ENCODE measurements around the gene SLC25A11. TPM values are rescaled to one million over a fixed set of nuclear protein-coding genes. Genes with fewer than 3 reads are reported as not detected.

Gene SLC25A11
- total RNA-seq, 2 experiments from 2014 or later = 70.5 to 72.5 TPM

- intact Hi-C loops (cut with micrococcal nuclease) = loop anchor here (5.0 to 10.0 kb wide), 5 partner anchors 43 to 800 kb away; partner anchors contain the start of genes CAMTA2, CYB5D2, DERL2 and MED11
- Mint-ChIP-seq H3K9me3 (no peaks in the 10 kb centered on the region), H3K4me3 (peak overlapping the region; percentile 90), H3K36me3 (peaks cover 71% of the 10 kb centered on the region), H3K27me3 (peaks cover 1% of the 10 kb centered on the region), H3K4me1 (ENCODE audit: low read depth) (peaks cover 52% of the 10 kb centered on the region), H3K27ac (peak overlapping the region; percentile 95)
- ChIA-PET POLR2A (interaction anchor here (1.1 to 21.0 kb wide), 5 partner anchors 9 to 45 kb away, joined by 3 to 346 read pairs (median 3); partner anchors contain the start of gene SPAG7), CTCF (no interaction called here)
- DNase-seq = peak; percentile 51
These were observed 4.8 kb upstream of the SLC25A11 start for GRCh38 chr17:4944554-4945175.

- Mint-ChIP-seq H3K4me1 (ENCODE audit: low read depth) (peaks cover 53% of the 10 kb centered on the region), H3K27ac (peak overlapping the region; percentile 95), H3K36me3 (peaks cover 73% of the 10 kb centered on the region), H3K9me3 (no peaks in the 10 kb centered on the region), H3K4me3 (peak overlapping the region; percentile 90), H3K27me3 (peaks cover 1% of the 10 kb centered on the region)
- CTCF ChIA-PET = no interaction called here
- POLR2A ChIA-PET = interaction anchor here (1.1 to 21.0 kb wide), 3 partner anchors 9 to 44 kb away, joined by 3 to 346 read pairs (median 4); partner anchors contain the start of gene SPAG7
- intact Hi-C loops (cut with micrococcal nuclease) = loop anchor here (5.0 to 10.0 kb wide), 2 partner anchors 43 to 799 kb away; partner anchors contain the start of genes CAMTA2, CYB5D2 and ZZEF1
- peak; percentile 72 for DNase-seq
These were observed 4.3 kb upstream of the SLC25A11 start for GRCh38 chr17:4944163-4944553.

- Mint-ChIP-seq H3K36me3 (peaks cover 83% of the 10 kb centered on the region), H3K9me3 (no peaks in the 10 kb centered on the region), H3K4me1 (ENCODE audit: low read depth) (peaks cover 63% of the 10 kb centered on the region), H3K27ac (peak overlapping the region; percentile 95), H3K4me3 (peak overlapping the region; percentile 90), H3K27me3 (peaks cover 1% of the 10 kb centered on the region)
- intact Hi-C loops (cut with micrococcal nuclease) = loop anchor here (5.0 to 10.0 kb wide), 2 partner anchors 44 to 798 kb away; partner anchors contain the start of genes CAMTA2, CYB5D2 and ZZEF1
- no peak for DNase-seq
- POLR2A ChIA-PET = interaction anchor here (21.0 kb wide), 1 partner anchor 23 kb away, joined by 346 read pairs; the partner anchor contains the start of gene SPAG7
- CTCF ChIA-PET = no interaction called here
These were observed 3.1 kb upstream of the SLC25A11 start for GRCh38 chr17:4942760-4943508.

- Mint-ChIP-seq H3K4me3 (peak overlapping the region; percentile 90), H3K36me3 (peaks cover 72% of the 10 kb centered on the region), H3K9me3 (no peaks in the 10 kb centered on the region), H3K27me3 (peaks cover 1% of the 10 kb centered on the region), H3K4me1 (ENCODE audit: low read depth) (peaks cover 58% of the 10 kb centered on the region), H3K27ac (peak overlapping the region; percentile 95)
- POLR2A ChIA-PET = interaction anchor here (1.0 to 21.0 kb wide), 4 partner anchors 9 to 56 kb away, joined by 3 to 346 read pairs (median 35); partner anchors contain the start of genes ENO3, INCA1, KIF1C and PFN1
- intact Hi-C loops (cut with micrococcal nuclease) = loop anchor here (2.0 to 10.0 kb wide), 6 partner anchors 38 to 796 kb away; partner anchors contain the start of genes ARRB2, CAMTA2, CHRNE and CYB5D2
- no peak for DNase-seq
- CTCF ChIA-PET = interaction anchor here (1.6 to 2.1 kb wide), 2 partner anchors 26 to 42 kb away, joined by 5 read pairs; partner anchors contain the start of genes C17orf107 and SPAG7
These were observed 1.4 kb upstream of the SLC25A11 start for GRCh38 chr17:4941319-4941610.

- Mint-ChIP-seq H3K4me3 (peak overlapping the region; percentile 90), H3K36me3 (peaks cover 70% of the 10 kb centered on the region), H3K27ac (peak overlapping the region; percentile 95), H3K4me1 (ENCODE audit: low read depth) (peaks cover 55% of the 10 kb centered on the region), H3K27me3 (peaks cover 1% of the 10 kb centered on the region), H3K9me3 (no peaks in the 10 kb centered on the region)
- CTCF ChIA-PET = interaction anchor here (0.8 to 2.4 kb wide), 14 partner anchors 11 to 231 kb away, joined by 3 to 13 read pairs (median 4); partner anchors contain the start of genes C17orf107, CHRNE, GLTPD2 and SPAG7
- intact Hi-C loops (cut with micrococcal nuclease) = loop anchor here (1.0 to 10.0 kb wide), 8 partner anchors 8 to 796 kb away; partner anchors contain the start of genes ARRB2, CAMTA2, CHRNE and CYB5D2
- peak; percentile 70 for DNase-seq
- POLR2A ChIA-PET = interaction anchor here (0.6 to 21.0 kb wide), 12 partner anchors 9 to 481 kb away, joined by 3 to 346 read pairs (median 6); partner anchors contain the start of genes C17orf107, CAMTA2, ENO3 and INCA1
These were observed 891 bp upstream of the SLC25A11 start for GRCh38 chr17:4940555-4941318.

- no peak for DNase-seq
- Mint-ChIP-seq H3K4me1 (ENCODE audit: low read depth) (peaks cover 45% of the 10 kb centered on the region), H3K9me3 (no peaks in the 10 kb centered on the region), H3K27ac (peak overlapping the region; percentile 95), H3K4me3 (peak overlapping the region; percentile 90), H3K27me3 (peaks cover 1% of the 10 kb centered on the region), H3K36me3 (peaks cover 59% of the 10 kb centered on the region)
- ChIA-PET POLR2A (interaction anchor here (1.1 to 21.0 kb wide), 10 partner anchors 10 to 302 kb away, joined by 3 to 346 read pairs (median 6); partner anchors contain the start of genes C17orf107, CAMTA2, ENO3 and INCA1), CTCF (interaction anchor here (0.8 to 2.4 kb wide), 12 partner anchors 19 to 230 kb away, joined by 3 to 13 read pairs (median 5); partner anchors contain the start of genes C17orf107, CAMTA2, CHRNE and GLTPD2)
- intact Hi-C loops (cut with micrococcal nuclease) = loop anchor here (1.0 kb wide), 1 partner anchor 30 kb away; no protein-coding TSS in a partner anchor
These were observed 375 bp downstream of the SLC25A11 start for GRCh38 chr17:4939546-4939795.

- peak overlapping the region; percentile 90 for H3K4me3 Mint-ChIP-seq
- DNase-seq = no peak
- H3K27me3 Mint-ChIP-seq = peaks cover 1% of the 10 kb centered on the region
- peak overlapping the region; percentile 95 for H3K27ac Mint-ChIP-seq
- ChIA-PET POLR2A (interaction anchor here (1.1 to 21.0 kb wide), 9 partner anchors 11 to 303 kb away, joined by 3 to 346 read pairs (median 7); partner anchors contain the start of genes C17orf107, CAMTA2, ENO3 and PFN1), CTCF (interaction anchor here (0.8 to 2.4 kb wide), 9 partner anchors 19 to 229 kb away, joined by 3 to 13 read pairs (median 5); partner anchors contain the start of genes CAMTA2, CHRNE and SPAG7)
- no peaks in the 10 kb centered on the region for H3K9me3 Mint-ChIP-seq
- H3K4me1 Mint-ChIP-seq (ENCODE audit: low read depth) = peaks cover 45% of the 10 kb centered on the region
- H3K36me3 Mint-ChIP-seq = peaks cover 55% of the 10 kb centered on the region
- intact Hi-C loops (cut with micrococcal nuclease) = loop anchor here (1.0 kb wide), 1 partner anchor 30 kb away; no protein-coding TSS in a partner anchor
These were observed 929 bp downstream of the SLC25A11 start for GRCh38 chr17:4938688-4939545.

GRCh38 chr17:4938069-4938491 is 1.8 kb downstream of the SLC25A11 start:
- ChIA-PET CTCF (interaction anchor here (0.9 to 1.3 kb wide), 2 partner anchors 35 to 94 kb away, joined by 3 read pairs; partner anchors contain the start of gene CHRNE), POLR2A (interaction anchor here (4.2 to 21.0 kb wide), 2 partner anchors 12 to 28 kb away, joined by 64 to 346 read pairs; partner anchors contain the start of genes ENO3, PFN1 and SPAG7)
- peaks cover 1% of the 10 kb centered on the region for H3K27me3 Mint-ChIP-seq
- H3K27ac Mint-ChIP-seq = peak overlapping the region; percentile 95
- H3K36me3 Mint-ChIP-seq = peaks cover 50% of the 10 kb centered on the region
- H3K4me3 Mint-ChIP-seq = peak overlapping the region; percentile 90
- intact Hi-C loops (cut with micrococcal nuclease) = no loop called here
- H3K9me3 Mint-ChIP-seq = no peaks in the 10 kb centered on the region
- peaks cover 44% of the 10 kb centered on the region for H3K4me1 Mint-ChIP-seq (ENCODE audit: low read depth)
- DNase-seq = no peak

- peaks cover 1% of the 10 kb centered on the region for H3K27me3 Mint-ChIP-seq
- no peak for DNase-seq
- intact Hi-C loops (cut with micrococcal nuclease) = no loop called here
- no peak overlapping the region for H3K27ac Mint-ChIP-seq
- ChIA-PET CTCF (interaction anchor here (0.9 to 1.3 kb wide), 2 partner anchors 34 to 94 kb away, joined by 3 read pairs; partner anchors contain the start of gene CHRNE), POLR2A (interaction anchor here (4.2 to 21.0 kb wide), 2 partner anchors 12 to 29 kb away, joined by 64 to 346 read pairs; partner anchors contain the start of genes ENO3, PFN1 and SPAG7)
- H3K9me3 Mint-ChIP-seq = no peaks in the 10 kb centered on the region
- peaks cover 45% of the 10 kb centered on the region for H3K36me3 Mint-ChIP-seq
- peaks cover 39% of the 10 kb centered on the region for H3K4me1 Mint-ChIP-seq (ENCODE audit: low read depth)
- H3K4me3 Mint-ChIP-seq = peak overlapping the region; percentile 90
These were observed 2.3 kb downstream of the SLC25A11 start for GRCh38 chr17:4937553-4937952.

GRCh38 chr17:4936436-4936835 is 3.4 kb downstream of the SLC25A11 start:
- Mint-ChIP-seq H3K27me3 (peaks cover 1% of the 10 kb centered on the region), H3K27ac (no peak overlapping the region), H3K9me3 (no peaks in the 10 kb centered on the region), H3K36me3 (peaks cover 34% of the 10 kb centered on the region), H3K4me1 (ENCODE audit: low read depth) (peaks cover 28% of the 10 kb centered on the region), H3K4me3 (no peak overlapping the region)
- POLR2A ChIA-PET = no interaction called here
- no peak for DNase-seq
- CTCF ChIA-PET = no interaction called here
- intact Hi-C loops (cut with micrococcal nuclease) = no loop called here

All from activated CD4-positive, alpha-beta memory T cell treated with anti-CD3 and anti-CD28 coated beads for 36 hours (primary cell).